Kidney capillary endothelial cell (primary cell): ENCODE results near the gene PLCH1.

Experiments
- DNase-seq: peaks from one replicate; pipeline ENCODE4 v3.0.0-alpha.2; 2018; ENCODE audit warnings: low spot score

Gene PLCH1

DNA sequence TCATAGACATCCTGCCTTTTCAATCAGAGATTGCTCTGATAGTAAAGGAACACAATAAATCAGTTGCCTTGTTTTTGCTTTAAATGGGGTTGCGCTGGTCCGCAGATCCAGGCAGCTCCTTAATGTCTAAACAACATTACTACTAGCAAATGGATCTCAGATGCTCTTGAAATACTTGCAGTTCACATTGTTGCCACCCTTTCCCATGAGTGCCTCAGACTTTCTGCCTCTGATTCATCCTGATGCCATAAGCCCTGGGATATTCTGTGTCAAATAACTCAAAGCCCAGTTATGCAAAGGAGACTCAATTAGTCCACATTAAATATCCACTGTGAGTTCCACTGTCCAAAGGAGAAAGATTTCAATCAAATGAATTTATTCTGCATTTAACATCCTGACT, 196.7 kb downstream of the PLCH1 start:
- no peak for DNase-seq

DNA sequence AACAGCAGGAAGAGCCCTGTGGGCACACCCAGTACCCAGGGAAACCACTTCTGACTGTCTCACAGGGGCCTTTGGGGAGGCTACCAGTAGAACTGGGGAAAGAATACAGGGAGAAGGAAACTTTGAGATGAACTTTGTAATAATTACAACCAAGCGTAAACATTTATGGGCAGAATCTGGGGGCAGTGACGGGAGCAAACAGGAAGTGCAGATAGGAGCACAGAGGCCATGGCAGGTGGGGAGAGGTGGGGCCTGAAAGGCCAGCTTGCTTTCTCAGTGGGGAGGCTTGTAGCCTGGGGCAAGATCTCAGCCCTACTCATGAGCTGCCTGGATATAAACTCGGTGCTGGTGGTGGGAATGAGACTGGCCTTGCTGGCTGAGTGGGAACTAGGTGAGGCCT, 209.8 kb downstream of the PLCH1 start:
- DNase-seq: no peak

DNA sequence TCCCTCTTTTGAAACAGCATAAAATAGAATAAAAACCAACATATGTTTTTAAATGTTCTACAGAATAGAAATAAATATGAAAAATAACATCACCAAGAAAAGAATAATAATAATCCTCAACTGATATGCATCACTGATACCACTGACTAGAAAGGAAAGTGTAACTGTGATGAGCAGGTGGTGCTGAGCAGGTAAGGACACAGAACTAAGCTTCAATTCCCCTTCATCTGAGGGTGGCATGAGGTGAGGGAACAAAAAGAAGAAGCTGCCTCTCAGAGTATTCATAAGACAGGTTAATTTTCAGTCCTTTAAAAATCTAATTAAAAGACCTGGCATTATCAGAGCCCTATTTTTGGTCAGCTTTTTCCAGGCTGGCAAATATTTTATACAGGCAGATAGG, 216.3 kb downstream of the PLCH1 start:
- no peak for DNase-seq

DNA sequence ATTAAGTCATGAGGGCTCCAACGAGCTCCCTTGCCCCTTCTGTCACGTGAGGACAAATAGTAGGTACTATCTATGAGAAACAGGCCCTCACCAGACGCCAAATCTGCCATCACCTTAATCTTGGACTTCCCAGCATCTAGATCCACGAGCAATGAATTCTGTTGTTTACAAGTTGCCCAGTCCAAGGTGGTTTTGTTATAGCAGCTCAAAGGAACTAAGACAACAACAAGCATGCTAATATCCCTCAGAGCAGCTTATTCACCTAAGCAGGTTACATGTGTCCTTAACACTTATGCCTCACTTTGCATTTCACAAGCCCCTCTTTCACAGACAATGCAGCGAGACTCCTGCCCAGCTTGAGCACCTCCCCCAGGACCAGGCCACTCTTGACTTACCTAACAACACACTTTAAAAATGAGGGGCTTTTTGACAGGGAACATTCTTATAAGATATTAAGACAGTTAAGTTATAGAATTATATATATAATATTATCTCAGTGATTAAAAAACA, 219.5 kb downstream of the PLCH1 start:
- DNase-seq: no peak

DNA sequence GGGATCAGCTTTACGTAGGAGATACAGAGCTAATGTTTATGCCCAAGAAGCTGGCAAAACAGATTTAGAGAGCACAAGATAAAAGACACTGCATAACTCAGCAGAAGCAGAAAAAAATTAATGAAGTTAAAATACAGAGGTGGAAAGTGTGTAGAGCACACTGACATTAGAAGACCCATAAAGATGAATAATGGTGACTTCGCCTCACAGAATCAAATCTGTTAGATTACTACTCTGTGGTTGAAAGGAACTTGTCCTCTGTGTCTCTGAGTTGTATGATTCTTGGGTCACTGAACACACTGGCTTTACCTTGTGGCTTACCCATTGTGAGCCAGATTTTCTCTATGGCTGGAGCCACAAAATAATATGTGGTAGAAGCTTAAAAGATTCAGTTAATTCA, 224.4 kb downstream of the PLCH1 start:
- no peak for DNase-seq

DNA sequence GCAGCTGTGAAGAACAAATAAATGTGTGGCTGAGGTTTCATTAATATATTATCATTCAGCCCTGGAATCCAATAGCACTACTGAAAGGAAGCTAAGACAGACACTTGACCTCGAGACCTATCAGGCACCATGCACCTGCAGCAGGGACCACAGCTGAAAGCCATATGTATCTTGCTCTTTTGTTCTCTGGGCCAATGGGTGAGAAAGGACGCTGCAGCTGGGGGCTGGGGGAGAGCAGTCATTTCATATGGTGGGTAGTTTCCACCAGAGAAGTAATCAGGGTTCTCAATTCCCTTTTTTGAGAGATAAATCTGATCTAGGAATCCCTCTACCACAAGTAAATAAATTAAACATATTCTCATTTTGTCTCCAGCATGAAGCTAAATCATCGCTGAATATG, 225.8 kb downstream of the PLCH1 start:
- DNase-seq: no peak

DNA sequence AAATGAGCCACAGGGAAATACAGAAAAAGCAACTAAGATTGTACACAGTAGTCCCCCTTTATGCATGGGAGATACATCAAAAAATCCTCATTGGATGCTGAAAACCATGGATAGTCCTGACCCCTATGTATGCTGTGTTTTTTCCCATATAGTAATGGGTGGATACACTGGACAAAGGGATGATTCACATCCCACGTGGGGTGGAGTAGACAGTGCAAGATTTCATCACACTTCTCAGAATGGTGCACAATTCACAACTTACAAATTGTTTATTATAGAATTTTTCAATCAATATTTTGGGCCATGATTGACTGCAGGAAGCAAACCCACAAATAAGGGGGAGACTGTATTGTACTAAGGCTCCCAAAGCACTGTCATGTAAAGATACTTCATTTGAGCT, 227.0 kb downstream of the PLCH1 start:
- no peak for DNase-seq

DNA sequence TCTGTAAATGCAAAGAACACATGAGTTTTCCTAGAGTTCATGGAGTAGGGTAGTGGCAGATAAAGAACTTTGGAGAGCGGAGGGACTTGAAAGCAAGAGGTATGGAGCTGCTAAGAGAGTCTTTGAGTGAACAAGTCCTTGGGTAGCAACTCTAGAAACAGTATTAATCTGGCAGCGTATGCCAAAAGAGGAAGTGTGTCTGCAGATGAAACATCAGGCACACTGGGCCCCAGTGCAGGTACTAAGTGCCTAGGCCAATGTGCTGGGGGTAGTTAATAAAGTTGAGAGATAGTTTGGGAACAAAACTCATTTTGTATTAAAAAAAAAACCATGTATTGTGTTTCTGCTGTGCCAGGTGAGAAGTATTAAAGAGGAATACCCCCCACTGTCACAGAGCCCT, 228.4 kb downstream of the PLCH1 start:
- no peak for DNase-seq

DNA sequence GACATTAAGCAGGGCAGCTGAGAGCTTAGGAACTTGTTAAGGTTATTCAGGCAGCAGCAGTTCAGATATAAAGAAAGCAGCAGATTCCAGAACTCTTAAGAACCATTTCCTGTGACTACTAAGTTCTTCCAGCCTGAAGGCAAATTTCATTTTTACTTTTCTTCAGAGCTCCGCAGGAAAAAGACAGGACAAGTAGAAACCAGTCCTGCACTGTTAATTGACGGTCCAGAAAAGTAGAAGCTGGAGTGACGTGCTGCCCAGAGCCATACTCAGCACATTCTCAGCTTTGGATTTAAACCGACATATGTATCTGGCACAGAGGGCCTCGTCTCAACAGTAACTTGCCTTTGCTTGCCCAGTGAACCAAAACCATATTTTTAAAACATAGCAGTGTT, 232.0 kb downstream of the PLCH1 start:
- no peak for DNase-seq

DNA sequence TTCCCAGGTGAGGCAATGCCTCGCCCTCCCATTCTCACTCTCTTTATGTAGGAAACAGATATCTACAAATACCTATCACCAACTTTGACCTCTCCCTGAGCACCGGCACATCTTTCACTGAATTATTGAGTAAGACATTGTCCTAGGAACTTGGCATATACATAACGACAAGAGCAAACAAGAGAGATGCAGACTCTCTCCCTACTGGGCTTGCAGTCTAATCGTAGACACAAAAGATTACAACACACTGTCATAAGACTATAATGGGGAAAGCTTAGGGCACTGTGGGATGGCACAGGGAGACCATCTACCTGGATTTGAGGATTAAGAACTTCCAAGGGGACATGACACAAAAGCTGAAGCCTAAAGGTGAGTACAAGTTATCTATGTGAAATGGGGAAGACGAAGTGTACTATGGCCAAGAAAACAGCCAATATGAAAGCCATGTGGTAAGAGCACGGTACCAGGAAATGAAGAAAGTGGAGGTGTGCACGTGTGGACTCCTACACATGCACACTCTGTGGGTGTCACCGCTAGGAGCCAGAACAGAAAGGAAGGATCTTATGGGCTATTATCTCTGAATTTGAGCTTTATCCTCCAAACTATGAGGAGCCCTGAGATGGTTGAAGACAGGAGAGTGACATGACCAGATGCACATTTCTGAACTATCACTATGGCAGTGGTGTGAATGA, 232.6 kb downstream of the PLCH1 start:
- DNase-seq: no peak

DNA sequence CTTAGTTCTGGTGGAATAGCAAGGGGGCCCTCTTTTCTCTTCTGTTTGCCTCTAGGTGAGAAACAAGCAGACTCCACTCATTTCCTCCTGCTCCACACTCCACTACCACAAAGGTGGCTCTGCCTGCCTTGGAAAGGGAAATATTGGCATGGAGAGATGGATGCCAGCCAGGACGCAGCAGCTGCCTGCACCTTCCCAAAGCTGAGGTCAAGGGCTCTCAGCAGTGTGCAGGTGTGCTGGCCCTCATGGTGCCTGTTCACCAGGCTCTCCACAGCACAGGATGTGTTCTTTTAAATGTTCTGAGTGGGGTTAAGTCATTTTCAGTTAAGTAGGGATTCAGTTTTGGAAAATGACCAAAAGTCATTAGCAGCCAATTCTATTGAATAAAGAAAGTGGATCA, 240.2 kb downstream of the PLCH1 start:
- no peak for DNase-seq

DNA sequence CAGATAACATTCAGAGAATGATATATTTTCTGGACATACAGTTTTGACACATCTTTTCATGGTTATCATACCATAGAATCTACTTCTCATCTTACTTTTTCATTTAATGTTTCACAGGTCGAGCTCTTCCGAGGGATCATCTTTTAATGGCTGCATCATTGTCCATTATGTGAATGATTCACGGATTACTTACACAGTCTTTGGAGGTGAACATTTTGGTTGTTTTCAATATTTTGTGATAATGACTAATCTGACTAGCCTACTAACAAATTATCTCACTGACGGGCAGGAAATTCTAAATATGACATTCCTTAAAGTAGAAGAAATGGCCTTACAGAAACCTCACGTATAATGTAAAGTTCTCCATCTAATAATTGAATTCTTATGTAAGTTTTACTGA, 242.2 kb downstream of the PLCH1 start:
- DNase-seq: no peak

DNA sequence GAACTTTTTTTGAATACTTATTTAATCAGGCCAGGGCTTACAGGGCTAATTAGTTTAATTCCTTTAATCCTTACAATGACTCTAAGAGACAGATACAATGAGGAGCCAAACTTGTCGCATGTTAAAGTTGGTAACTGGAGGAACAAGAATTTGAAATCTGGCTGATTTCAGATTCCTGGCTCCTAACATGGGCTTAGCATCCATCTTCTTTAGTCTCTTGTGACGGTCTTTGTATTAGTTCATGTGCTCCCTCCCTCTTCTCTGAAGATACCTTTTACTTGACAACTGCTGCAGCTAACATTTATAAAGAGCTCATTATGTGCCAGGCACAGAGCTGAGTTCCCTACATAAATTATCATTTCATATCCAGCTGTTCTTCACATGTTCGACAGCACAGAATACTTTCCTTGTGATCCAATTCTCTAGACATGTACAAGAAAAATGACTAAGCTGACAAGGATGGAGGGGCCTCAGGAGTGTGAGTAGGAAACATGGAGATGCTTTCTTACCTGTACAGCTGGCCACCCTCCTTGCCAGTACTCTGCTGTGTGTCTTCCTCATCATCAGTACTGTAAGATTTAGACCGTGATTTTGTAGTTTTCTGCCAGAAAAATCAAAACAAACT, 244.6 kb downstream of the PLCH1 start:
- DNase-seq: no peak

DNA sequence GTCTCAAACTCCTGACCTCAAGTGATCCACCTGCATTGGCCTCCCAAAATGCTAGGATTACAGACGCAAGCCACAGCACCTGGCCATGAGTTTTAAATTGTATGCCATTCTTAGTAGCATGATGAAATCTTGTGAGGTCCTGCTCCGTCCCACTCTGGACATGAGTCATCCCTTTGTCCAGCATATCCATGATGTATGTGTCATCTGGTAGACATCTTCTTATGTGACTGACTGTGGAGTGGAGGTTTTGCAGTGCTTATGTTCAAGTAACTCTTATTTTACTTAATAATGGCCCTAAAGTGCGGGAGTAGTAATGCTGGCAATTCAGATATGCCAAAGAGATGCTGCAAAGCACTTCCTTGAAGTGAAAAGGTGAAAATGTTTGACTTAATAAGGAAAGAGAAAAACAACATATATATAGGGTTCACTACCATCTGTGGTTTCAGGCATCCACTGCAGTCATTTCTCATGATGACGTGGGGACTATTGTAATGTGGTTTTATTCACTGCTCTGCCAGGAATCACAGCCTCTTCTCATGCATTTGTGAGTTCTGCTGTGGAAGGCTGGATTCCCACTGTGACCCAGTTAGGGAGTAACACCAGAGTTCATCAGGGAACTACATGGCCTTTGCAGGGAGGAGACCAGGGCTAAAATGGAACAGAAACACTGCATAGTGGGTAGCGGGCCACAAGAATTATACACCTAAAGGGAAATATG, 246.8 kb downstream of the PLCH1 start:
- peak; percentile 4 for DNase-seq

DNA sequence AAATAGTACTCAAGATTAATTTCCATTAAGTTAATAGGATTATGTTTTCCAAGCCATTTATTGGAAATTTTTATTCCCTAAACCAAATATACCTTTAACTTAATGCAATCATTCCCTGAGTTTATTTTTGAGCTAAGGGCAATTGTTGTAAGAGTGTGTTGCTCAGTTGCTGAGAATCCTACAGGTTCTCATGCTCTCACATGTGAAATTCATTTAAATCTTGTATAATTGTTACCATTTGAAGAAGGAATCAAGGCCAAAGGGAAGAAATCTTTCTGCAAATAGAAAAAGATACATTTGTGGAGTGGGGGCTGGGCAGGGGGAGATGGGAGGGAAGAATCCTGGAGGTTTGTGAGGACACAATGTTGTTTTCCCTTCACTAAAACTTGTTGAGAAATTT, 248.7 kb downstream of the PLCH1 start:
- DNase-seq: no peak

DNA sequence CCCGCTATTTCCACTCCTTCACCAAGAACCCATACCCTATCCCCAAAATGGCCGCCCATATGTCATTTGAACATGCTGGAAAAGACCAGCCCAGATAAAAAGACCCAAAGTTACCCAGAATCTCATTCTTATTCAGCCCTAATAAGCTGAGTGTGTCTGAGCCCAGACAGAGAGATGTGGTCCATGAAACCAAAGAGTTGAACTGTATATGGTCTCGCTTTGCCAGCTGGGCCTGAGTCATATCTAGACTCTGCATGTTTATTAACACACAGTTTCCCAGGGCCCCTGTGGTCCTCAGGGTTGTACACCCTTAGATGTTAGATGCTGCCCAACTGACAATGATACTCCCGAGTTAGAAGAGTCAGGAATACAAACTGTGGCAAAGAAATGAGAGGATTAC, 249.5 kb downstream of the PLCH1 start:
- no peak for DNase-seq

DNA sequence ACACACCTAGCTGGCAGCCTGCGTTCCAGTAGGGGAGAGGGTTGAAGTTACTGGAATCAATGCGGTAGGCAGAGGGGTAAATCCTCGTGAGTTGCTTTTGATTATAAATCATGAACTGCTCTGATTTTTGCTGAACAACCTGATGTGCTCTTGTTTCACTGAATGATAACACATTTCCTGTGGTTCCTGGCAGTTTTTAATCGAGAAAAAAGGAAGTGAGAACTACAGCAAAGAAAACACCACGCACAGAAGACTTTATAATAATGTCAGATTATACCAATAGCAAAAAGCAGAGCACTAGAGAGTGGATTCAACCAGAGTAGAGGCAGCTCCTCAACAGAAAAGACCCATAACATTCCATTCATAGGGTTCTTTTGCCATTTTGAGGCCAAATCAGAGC, 250.5 kb downstream of the PLCH1 start:
- DNase-seq: no peak

DNA sequence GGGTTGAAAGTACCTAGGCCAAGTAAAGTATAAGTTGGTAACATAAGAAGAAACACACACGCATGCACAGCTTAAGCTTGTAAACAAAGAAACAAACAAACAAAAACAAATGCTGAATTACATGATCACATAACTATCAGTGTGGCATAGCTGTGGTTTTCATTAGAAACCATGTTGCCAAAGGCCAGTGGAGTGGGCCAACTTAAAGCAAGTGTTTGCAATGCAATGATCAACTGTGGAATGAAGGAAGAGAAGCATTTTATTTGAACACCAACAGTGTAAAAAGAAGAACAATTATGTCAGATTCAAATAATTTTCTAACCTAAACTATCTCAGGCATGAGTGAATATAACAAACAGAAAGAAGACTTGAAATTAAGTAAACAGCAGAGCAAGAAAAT, 252.0 kb downstream of the PLCH1 start:
- DNase-seq: no peak

DNA sequence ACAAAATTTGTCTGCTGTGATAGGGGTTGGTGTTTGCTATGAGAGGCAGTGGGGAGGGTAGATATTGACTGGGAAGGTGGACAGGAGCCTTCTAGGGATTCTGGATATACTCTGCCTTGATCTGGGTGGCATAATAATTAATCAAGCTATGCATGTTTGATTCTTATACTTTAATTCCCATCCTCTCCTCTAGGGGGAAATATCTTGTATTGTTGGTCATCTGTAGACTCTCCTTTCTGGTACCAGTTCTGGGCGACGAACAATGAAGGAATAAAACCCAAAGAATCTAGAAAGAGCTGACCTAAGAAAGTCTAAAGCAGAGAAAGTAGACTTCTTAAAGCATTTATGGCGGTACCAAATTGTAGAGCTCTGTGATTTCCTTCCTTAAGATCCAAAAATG, 253.2 kb downstream of the PLCH1 start:
- DNase-seq: no peak

DNA sequence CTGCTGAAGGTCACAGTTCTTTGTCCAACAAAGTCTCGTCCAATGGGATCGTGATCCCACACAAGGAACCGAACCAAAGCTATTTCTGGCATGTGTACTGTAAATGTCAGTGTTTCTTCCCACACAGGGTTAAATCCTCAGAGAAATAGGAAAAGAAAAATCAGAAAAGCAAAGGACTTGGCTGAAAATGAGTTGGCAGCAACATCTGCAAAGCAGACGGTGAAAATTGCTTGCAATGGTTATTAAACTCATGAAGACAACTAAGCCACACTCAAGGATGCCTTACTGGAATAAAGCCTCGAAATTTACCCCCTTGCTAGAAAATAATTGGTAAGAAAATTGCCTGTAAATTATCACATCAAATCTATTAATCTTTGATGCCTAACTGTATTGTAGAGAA, 256.2 kb downstream of the PLCH1 start:
- DNase-seq: no peak

DNA sequence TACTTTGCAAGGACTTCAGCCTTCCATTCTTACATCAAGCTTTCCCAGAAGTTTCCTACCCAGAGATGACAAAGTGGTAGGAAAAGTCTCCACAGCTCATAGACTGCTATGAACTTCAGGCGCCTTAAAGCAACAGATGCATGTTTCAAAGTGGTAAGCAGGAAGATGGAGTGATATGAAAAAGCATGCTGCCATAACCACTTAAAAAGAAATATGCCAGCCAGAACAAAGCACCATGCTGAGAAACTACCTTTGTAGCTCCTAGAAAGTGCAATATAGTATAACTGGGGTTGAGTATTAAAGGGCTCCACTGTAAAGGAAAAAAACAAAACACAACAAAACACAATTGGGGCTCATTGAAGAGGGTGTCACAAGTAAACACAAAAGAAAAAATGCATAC, 259.0 kb downstream of the PLCH1 start:
- no peak for DNase-seq

DNA sequence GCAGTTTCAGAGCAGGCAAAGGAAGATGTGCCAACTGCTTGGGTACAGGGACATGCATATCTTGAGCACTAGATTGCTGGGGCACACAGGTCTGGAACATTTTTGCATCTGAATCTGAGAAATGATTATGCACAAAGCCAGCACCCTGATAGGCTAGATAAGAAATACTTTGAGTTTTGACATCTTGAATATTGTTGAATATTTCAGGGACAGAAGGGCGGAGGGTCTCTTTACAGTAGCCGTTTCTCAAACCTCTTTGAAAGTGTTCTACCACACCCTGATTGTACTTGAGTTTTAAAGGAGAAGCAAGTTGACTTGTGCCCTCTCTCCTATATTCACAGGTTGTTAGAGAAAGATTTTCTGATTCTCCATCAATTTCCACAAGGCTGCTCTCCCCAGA, 263.3 kb downstream of the PLCH1 start:
- DNase-seq: no peak

DNA sequence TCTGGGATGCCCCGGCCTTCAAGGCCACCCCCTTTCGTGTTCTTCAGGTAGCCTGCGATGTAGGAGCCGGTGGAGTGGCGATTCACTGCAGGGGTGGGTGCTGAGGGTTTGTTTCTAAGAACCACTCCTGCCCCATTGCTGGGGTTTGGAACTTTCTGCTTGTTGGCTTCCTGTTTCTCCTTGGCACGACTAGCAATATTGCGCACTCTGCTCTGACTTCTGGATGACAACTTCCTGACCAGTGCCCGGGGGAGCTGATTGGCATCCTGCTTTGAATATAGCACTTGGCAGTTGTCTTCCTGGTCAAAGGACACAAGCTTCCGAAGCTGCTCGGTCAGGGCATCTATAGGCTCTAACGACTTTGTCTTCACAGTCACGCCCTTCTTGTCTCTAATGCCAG, 263.8 kb downstream of the PLCH1 start:
- no peak for DNase-seq

DNA sequence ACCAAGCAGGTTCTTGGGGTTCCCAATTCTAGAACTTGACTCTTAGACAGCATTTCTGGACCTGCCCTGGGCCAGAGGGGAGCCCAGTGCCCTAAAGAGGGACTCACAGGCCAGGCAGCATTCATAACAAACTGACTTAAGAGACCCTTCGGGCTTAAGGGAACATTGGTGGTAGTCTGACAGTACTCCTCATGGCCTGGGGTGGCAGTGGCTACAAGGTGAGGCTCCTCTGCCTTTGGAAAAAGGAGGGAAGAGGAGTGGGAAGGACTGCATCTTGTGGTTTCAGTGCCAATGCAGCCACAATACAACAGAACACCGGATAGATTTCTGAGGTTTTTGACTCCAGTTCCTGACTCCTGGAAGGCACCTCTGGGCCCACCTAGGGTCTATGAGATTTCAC, 279.2 kb downstream of the PLCH1 start:
- DNase-seq: no peak
